Fibroblast of peridontal ligament (primary cell): ENCODE data around the gene COL8A2.
"Not testable (repeated sequence)": the region's sequence is repeated elsewhere in the genome, so short reads cannot be mapped to it uniquely, and the experiment has no call there.

Experiments used
- DNase-seq: peaks from one replicate; pipeline ENCODE4 v3.0.0-alpha.2; 2010; ENCODE audit errors: extremely low read depth

COL8A2 gene

DNA sequence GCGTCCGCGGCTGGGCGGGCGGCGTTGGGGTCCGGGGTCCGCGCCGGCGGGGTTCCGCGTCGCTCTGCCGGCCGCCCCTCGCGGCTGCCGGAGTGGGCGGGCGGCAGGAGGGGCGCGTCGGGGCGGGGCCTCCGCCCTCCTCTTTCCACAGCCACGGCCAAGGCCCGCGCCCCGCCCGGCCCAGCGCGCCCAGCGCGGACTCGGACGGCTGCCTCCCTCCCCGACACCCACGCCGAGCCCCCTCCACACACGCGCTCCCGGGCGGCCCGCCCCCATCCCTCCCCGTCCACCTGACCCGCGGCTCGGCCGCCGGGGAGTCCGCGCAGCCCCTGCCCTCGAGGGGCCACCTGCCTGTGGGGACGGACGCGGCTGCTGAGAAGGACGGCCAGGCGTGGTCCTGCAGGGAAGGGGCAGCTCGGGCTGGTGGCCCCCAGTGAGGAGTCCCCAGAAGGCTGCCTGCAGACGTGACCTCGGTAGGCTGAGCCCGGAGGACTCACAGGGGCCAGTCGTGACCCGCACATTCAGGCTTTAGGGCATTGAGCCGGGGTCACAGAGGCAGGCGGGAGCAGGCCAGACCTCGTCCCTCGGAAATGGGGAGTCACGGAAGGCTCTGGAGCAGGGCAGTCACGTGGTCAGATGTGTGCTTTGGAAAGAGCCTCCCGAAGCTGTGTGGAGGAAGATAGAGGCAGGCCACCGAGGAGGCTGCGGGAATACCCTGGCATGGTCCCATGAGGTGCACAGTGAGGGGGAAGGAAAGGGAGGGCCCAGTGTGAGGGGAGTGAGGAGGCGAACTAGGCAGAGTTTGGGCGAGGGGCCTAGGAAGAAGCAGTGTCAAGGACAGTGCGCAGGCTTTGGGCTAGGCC is at the start of gene COL8A2:
Gene COL8A2 (minus strand): TSS at position 94 of the 863 bp plus-strand sequence. CDS start 24,980 bp downstream, outside the sequence.
- DNase-seq: no peak

DNA sequence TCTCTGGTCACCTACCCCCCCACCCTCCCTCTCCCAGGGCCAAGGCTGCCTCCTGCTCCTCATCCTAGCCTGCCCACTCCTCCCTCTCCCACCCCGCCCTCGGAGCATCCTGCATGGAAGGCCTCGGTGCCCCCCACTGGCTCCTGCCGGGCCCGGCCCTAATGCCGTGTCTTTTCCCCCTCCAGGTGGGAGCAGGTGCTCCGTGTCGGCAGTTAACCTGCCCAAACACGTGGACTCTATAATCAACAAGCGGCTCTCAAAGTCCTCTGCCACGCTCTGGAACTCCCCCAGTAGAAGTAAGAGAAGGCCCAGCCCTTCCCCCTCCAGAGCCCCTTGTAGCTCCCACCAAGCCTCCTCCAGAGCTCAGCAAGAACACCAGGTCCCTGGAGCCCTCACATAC is 49.7 kb upstream of the COL8A2 start:
- DNase-seq: no peak

GRCh38 chr1:36172983-36173382 is 48.0 kb upstream of the COL8A2 start:
- no peak for DNase-seq

DNA sequence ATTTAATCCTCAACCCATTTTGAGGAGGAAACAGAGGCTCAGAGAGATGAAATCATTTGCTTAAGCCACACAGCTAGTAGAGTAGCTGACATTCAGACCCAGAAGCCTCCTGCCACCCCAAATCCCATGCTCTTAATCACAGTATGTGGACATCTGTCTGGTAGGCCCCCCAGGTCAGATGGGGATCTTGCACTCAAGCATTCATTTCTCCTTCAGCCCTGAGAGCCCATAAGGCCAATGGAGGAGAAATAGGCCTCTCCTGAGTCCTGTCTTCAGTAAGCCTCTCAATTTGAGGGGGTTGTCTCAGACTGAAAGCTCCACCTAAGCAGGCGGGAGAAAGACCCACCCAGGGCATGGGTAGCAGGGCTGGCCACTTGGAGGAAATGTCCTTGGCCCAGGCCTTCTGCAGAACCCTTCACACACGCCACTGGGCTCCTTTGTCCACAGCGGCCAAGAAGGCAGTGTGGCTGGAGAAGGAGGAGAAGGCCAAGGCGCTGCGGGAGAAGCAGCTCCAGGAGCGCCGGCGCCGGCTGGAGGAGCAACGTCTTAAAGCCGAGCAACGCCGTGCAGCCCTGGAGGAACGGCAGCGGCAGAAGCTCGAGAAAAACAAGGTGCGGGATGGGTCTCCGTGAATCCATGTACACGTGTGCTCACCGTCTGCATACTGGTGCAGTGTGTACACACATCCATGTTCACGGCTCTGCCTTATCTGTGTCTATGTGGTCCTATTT is 47.2 kb upstream of the COL8A2 start:
- DNase-seq: no peak

DNA sequence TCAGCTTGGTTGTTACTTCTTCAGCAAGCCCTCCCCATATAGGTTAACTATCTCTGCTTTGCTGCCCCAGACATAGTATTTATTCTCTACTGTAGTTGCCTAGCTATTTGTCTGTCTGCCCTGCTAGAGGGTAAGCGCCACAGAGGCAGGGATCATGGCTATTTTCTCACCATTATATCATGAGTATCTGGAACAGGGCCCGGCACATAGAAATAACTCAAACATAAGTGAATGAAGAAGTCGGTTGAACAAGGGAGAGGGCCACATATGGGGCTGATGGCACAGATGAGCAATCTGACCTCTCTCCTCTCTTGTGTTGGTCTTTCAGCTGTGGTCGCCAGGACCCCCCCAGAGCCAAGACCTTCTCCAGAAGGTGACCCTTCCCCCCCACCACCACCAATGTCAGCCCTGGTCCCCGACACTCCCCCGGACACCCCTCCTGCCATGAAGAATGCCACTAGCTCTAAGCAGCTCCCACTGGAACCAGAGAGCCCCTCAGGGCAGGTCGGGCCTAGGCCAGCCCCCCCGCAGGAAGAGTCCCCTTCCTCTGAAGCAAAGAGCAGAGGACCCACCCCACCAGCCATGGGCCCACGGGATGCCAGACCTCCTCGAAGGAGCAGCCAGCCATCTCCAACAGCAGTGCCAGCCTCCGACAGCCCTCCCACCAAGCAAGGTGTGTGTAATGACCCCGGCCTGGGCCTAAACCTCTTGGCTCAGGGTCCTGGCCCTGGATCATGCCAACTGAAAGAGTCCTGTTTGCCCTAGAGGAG is 45.8 kb upstream of the COL8A2 start:
- no peak for DNase-seq

GRCh38 chr1:36168514-36168913 is 43.5 kb upstream of the COL8A2 start:
- DNase-seq: no peak

GRCh38 chr1:36166938-36167905 is 42.2 kb upstream of the COL8A2 start:
- DNase-seq: peak; percentile 77

DNA sequence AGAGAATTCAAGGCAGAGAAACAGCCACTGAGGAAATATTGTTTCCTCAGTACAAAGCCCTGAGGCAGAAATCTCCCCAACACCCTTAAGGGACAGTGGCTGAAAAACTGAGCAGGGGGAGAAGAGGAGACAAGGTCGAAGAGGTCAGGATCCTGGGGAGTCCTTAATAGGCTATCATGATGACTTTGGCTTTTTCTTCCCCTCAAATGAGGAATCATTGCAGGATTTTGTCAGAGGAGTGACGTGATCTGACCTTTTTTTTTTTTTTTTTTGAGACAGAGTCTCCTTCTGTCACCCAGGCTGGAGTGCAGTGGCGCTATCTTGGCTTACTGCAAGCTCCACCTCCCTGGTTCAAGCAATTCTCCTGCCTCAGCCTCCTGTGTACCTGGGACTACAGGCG is 41.1 kb upstream of the COL8A2 start:
- DNase-seq: no peak

DNA sequence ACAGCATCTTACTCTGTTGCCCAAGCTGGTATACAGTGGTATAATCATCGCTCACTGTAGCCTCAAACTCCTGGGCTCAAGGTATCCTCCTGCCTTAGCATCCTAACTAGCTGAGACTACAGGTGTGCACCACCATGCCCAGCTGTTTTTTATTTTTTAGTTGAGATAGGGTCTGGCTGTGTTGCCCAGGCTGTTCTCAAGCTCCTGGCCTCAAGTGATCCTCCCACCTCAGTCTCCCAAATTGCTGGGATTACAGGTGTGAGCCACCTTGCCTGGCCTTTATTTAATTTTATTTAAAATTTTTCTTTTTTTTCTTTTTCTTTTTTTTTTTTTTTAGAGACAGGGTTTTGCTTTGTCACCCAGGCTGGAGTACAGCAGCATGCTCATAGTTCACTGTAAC is 40.1 kb upstream of the COL8A2 start:
- no peak for DNase-seq

GRCh38 chr1:36164361-36164760 is 39.3 kb upstream of the COL8A2 start:
- DNase-seq: no peak

DNA sequence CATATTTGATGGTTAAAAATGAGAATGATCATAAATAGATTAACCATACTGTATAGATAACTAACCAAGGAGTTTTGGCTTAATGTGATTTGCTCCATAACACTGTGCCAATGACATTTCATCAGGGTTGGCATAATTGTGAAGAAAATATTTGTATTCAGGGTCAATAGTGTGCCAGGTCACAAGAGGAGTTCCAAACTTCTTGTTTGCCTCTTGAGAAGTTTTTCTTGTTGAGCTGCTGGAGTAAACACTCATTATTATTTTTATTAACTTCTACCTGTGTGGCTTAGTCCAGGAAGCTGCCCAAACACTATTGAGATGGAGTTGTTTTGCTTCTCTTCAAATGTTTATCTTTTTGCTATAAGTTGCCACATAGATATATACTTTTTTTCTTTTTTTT is 38.4 kb upstream of the COL8A2 start:
- no peak for DNase-seq

DNA sequence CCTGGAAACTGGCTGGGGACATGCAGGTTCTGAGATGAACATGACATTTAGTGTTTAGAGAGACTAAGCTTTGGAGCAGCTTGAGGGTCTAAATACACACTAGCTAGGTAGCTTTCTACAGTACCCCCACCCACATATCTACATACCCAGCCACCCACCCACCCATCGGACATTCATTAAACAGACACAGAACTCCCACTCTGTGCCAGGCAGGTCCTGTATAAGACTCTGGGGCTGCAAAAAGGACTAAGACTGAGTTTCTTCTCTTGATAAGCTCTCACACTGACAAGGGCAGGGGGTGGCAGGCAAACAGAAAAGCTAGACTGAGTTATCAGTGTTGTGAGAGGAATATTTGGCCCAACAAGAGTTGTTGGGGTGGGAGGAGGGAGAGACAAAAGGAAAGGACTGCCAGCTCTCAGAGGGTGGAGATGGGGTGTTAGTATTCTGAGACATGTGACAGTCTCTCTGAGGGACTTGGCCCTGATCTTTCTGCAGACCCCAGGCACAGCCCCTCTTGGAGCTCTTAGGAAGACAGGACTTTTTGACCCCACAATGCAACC is 37.7 kb upstream of the COL8A2 start:
- DNase-seq: no peak

DNA sequence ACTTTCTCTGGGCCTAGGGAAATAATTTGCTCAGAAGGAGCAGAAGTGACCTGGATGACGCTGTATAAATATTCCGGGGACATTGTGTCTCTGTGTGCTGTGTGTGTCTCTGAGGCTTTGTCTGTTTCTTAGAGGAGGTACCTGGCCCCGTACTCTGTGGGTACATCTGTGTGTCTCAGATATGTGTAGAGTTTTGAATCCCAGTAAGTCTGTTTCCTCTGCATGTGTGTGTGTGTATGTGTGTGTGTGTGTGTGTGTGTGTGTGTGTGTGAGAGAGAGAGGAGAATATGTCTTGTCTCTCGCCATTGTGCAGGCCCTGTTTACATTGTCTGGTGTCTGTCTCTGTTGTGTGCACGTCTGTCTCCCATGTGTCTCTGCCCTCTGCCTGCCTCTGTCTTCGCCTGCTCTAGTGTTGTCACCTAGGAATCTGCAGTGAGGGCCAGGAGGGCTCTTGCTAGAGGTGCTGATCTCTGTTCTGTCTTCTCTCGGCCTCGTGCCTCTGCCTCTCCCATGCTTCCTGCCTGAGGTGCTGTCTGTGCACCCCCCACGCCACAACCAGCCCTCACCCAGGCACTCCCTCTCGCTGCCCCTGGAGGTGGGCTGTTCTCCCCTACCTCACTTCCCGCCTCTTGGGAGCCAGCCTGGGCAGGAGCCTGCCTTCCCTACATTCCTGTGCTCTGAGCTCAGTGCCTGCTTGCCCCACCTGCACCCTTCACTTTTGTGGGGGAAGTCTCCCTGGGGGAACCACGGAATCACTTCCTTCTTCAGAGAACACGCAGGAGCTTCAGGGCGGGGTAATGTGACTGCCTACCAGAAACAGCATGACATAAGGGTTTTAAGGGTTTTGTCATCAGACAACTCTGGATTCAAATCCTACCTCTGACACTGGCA is 36.9 kb upstream of the COL8A2 start:
- no peak for DNase-seq

DNA sequence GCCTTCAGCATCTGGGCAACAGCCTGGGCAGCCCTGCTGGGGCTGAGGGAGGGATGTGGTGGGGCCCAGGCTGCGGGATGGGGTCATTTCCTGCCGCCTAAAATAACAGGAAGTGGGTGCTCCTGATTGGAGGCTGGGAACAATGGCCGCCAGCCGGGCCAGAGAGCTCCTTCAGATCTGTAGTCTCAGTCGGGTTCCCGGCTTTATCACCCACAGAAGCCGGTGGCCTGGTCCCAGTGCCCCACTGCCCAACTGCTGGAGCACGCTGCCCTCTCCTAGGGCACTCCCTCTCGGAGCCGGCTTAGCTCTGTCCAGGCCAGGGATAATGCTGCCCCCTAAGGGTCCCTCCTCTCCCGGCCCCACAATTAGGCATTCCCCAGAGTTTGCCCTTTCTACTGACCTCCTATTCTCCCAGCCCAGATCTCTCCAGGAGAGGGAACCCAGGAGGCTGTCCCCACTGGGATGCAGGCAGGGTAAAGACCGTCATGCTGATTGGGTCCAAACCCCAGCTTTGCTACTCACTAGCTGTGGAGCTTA is 36.0 kb upstream of the COL8A2 start:
- peak; percentile 61 for DNase-seq

DNA sequence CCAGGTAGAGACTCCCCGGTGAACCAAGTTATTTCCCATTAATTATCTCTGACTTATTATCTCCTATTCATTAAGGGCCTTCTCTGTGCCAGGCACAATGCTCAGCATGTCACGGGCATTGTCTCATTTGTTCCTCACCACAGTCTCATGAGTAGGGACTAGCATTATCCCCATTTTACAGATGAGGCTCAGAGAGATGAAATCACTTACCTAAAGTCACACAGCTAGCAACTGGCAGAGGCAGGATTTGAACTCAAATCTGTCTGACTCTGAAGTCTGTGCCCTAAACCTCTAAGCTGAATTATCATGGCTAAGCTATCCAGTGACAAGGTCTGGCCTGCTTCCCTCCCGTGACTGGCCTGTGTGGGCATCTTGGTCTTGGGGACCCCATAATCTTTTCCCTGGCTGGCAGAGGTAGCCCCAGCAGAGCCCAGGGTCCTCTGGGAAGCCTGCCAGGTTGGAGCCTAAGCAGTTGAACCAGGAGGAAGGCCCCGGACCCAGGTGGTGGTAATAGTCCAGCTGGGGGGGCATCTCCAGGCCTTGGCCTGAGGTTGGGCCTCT is 35.4 kb upstream of the COL8A2 start:
- no peak for DNase-seq

DNA sequence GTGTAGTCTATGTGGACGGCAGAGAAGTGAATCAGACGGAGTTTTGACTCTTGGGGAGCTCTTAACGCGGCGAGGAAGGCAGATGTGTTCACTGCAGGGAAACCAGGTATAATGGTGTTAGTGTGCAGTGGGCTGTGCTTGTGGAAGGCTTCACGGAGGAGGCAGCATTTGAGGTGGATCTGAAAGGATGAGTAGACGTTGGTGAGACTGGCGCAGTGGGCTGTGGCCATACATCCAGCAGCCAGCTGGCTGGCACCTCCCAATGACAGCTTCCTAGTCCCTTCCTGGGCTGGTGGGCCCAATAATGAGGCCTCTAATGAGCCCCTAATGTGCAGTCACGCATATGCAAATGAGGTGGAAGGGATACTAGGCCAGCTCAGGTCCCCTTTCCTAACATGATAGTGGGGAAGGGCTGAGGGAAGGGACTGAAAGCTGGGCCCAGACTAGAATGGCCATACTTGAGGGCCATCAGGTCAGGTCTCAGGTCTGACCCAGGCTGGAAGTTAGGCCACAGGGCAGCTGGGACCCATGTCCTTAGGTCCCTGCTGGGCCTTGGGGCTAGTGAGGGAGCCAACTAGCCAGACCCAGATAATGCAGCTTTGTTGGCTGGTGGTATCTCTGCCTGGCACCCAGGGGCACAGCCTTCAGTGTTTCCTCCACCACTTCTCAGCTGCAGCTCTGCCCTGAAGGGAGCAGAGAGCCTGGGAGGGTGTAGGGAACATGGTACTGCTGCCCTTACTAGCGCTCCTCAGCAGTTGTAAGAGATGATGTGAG is 34.8 kb upstream of the COL8A2 start:
- no peak for DNase-seq

DNA sequence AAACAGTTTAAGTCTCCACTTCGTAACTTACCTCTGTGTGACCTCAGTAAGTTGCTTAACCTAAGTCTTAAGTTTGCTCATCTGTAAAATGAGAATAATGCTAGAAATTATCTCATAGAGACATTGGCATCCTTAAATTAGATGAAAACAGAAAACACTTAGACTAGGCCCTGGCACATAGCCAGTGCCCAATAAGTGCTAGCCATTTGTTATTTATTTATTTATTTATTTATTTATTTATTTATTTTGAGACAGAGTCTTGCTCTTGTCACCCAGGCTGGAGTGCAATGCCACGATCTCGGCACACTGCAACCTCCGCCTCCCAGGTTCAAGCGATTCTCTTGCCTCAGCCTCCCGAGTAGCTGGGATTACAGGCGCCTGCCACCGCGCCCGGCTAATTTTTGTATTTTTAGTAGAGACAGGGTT is 33.8 kb upstream of the COL8A2 start:
- DNase-seq: not testable (repeated sequence)
